HG02884 (cell line): ENCODE measurements around the gene LRRC8C.
A peak's percentile ranks its signal among the peaks of the same experiment; 100 is the strongest.

Experiments used
- ATAC-seq: cut with Tn5 transposase; IDR thresholded peaks from one replicate; pipeline ENCODE4 v1.9.1; 2021; ENCODE audit warnings: mild to moderate bottlenecking, moderate library complexity; ENCODE audit not compliant: unreplicated experiment

The LRRC8C gene

GRCh38 chr1:89633248-89633799 lies 404 bp downstream of the LRRC8C start:
- peak; percentile 43 for ATAC-seq

- ATAC-seq, result peak; percentile 2
These were observed 1.1 kb downstream of the LRRC8C start for GRCh38 chr1:89633800-89634625.

- no peak for ATAC-seq
These were observed 3.2 kb downstream of the LRRC8C start for GRCh38 chr1:89635825-89636815.

GRCh38 chr1:89637496-89637895 lies 4.6 kb downstream of the LRRC8C start:
- ATAC-seq, result no peak

- ATAC-seq, result no peak
These were observed 7.5 kb downstream of the LRRC8C start for GRCh38 chr1:89640440-89640839.

GRCh38 chr1:89641781-89642180 lies 8.9 kb downstream of the LRRC8C start:
- ATAC-seq, result no peak

GRCh38 chr1:89643577-89643976 lies 10.7 kb downstream of the LRRC8C start:
- no peak for ATAC-seq

GRCh38 chr1:89644119-89644814 lies 11.3 kb downstream of the LRRC8C start:
- no peak for ATAC-seq

GRCh38 chr1:89646259-89646658 lies 13.3 kb downstream of the LRRC8C start:
- no peak for ATAC-seq

- ATAC-seq, result no peak
These were observed 16.9 kb downstream of the LRRC8C start for GRCh38 chr1:89649783-89650182.

- ATAC-seq, result no peak
These were observed 19.5 kb downstream of the LRRC8C start for GRCh38 chr1:89652373-89652772.

- peak; percentile 76 for ATAC-seq
These were observed 25.0 kb downstream of the LRRC8C start for GRCh38 chr1:89657886-89658285.

GRCh38 chr1:89659322-89660081 lies 26.6 kb downstream of the LRRC8C start:
- no peak for ATAC-seq

- ATAC-seq, result no peak
These were observed 27.5 kb downstream of the LRRC8C start for GRCh38 chr1:89660224-89661061.

GRCh38 chr1:89665941-89666340 lies 33.0 kb downstream of the LRRC8C start:
- ATAC-seq, result no peak

- no peak for ATAC-seq
These were observed 33.7 kb downstream of the LRRC8C start for GRCh38 chr1:89666640-89667039.

GRCh38 chr1:89667691-89668090 lies 34.8 kb downstream of the LRRC8C start:
- no peak for ATAC-seq

GRCh38 chr1:89668961-89669360 lies 36.0 kb downstream of the LRRC8C start:
- ATAC-seq, result no peak

GRCh38 chr1:89669441-89669840 lies 36.5 kb downstream of the LRRC8C start:
- no peak for ATAC-seq
